Measurements from ENCODE around the gene ARMC3.

ARMC3 gene

GRCh38 chr10:22992075-22992474 lies 64.2 kb downstream of the ARMC3 start:
- no peak for DNase-seq (ENCODE audit: low spot score)

GRCh38 chr10:22992621-22993020 lies 64.8 kb downstream of the ARMC3 start:
- no peak for DNase-seq (ENCODE audit: low spot score)

GRCh38 chr10:22993314-22993713 lies 65.5 kb downstream of the ARMC3 start:
- DNase-seq (ENCODE audit: low spot score), result no peak

GRCh38 chr10:22997096-22997495 lies 69.2 kb downstream of the ARMC3 start:
- DNase-seq (ENCODE audit: low spot score), result peak; percentile 8

GRCh38 chr10:22998091-22998490 lies 70.2 kb downstream of the ARMC3 start:
- no peak for DNase-seq (ENCODE audit: low spot score)

- no peak for DNase-seq (ENCODE audit: low spot score)
Measured at GRCh38 chr10:22999942-23000341, 72.1 kb downstream of the ARMC3 start.

DNA sequence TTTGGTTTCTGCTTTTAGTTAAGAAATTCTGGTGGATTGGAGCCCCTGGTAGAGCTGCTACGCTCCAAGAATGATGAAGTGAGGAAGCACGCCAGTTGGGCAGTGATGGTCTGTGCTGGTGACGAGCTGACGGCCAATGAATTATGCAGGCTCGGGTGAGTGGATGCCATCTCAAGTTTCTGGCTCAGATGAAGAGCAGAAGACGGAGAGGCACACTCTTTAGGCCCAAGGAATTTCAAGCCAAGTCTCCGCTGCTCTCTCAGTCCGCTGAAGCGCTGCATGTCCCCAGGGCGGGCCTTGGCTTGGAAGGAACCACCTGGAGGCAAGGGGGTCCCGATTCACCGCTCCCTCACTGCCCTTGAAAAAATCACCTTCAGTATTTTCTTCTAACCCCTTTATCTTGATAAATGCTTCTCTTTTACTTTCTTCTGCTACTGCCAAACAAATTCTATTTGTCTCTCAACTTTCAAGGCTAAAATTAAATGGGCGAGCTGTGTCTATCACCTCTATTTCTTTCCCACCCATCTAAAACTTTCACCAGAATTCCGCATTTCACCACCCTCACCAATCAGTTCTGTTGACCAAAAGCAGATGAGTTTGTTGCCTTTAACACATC lies 74.2 kb downstream of the ARMC3 start:
- no peak for DNase-seq (ENCODE audit: low spot score)

- no peak for DNase-seq (ENCODE audit: low spot score)
Measured at GRCh38 chr10:23005150-23005549, 77.3 kb downstream of the ARMC3 start.

DNA sequence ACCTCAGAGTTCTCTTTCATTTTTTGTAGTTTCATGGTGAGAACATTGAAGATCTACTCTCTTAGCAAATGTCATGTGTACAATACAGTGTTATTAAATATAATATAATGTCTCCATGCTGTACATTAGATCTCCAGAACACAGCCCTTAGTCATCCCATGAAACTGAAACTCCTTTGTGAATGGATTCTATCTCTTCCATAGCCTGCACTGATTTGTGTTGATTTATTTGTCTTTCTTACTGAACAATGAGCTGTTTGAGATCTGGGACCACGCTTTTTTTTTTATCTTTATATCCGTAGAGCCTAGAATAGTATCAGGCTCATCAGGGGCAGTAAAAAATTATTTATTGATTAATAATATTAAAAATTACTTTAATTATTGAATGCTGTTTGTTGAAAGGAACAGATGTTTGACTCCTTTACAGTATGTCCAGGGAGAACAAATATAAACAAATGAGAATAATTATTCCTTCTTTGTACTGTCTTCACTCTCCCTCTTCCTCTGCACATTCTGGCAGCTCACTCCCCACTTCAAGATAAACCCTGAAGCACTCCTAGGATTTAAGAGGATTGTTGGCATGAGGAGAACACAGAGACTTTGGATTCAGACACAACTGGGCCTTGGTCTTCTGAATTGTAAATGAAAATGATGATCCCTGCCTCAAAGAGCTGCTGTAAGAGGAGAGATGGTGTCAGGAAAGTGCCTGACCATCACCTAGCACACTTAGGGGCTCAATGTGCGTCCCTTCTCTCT lies 85.9 kb downstream of the ARMC3 start:
- DNase-seq (ENCODE audit: low spot score), result no peak

DNA sequence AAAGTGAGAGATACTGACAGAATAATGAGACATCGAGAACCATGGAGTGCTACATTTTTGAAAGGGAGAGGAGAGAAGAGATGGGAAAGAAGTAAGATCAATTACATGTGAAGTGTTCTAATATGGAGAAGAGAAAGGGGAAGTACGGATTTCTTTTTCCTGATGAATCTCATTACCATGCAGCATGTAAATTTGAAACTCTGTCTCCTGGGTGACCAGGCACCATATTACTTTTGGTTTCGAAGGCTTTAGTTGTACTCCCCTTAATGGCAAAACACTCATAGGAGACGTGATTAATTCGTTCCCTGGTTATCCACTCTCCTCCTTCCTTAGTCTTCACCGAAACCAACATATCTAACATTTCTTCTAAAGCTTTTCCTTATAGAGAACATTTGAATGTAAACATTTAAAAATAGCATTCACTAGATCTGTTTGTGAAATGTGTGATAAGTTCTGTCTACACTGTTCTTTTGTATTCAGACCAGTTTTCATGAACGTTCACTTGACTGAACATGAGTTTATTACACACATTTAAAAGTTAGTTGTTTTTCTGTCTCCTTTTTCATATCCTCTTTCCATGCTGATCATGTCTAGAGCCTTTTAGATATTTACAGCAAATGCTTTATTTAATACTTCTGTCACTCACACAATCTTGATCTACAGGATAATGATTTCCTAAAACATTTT lies 87.3 kb downstream of the ARMC3 start:
- no peak for DNase-seq (ENCODE audit: low spot score)

DNA sequence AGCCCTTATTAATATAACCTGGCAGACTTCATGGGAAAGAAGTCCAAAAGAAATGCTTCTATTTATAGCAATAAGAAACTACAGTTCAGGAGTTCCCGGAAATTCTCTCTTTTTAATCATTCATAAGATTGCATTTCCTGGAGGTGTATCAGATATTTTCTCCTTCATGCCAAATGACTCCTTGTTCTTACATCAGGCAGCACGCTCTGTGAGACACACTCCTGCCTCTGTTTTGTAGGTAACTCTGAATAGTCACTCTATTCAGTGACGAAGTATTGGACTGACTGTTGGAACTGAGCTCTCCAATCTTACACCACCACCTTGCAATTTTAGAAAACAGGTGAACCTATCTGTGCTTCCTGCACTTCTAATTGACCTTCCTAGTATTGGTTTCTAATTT lies 88.8 kb downstream of the ARMC3 start:
- DNase-seq (ENCODE audit: low spot score), result no peak

- DNase-seq (ENCODE audit: low spot score), result no peak
Measured at GRCh38 chr10:23019633-23020032, 91.8 kb downstream of the ARMC3 start.

GRCh38 chr10:23021430-23021829 lies 93.6 kb downstream of the ARMC3 start:
- no peak for DNase-seq (ENCODE audit: low spot score)

GRCh38 chr10:23024002-23024401 lies 96.1 kb downstream of the ARMC3 start:
- DNase-seq (ENCODE audit: low spot score), result no peak

GRCh38 chr10:23031318-23031717 lies 103.5 kb downstream of the ARMC3 start:
- no peak for DNase-seq (ENCODE audit: low spot score)

- no peak for DNase-seq (ENCODE audit: low spot score)
Measured at GRCh38 chr10:23034790-23035189, 106.9 kb downstream of the ARMC3 start.

GRCh38 chr10:23035569-23035968 lies 107.7 kb downstream of the ARMC3 start:
- DNase-seq (ENCODE audit: low spot score), result no peak

DNA sequence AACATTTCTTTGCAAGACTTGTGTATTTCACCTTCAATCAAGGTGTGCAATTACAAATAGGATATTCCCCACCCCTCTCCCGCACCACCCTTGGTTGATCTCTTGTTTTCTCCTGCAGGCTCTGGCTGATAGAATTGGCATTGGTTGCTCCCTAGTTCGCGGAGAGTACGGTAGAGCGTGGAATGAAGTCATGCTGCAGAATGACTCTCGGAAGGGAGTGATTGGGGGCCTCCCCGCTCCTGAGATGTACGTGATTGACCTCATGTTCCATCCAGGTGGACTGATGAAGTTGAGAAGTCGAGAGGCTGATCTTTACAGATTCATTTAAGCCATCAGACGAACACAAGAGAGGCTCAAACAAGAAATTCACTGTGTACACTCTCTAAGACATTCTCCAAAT lies 109.3 kb downstream of the ARMC3 start:
- no peak for DNase-seq (ENCODE audit: low spot score)

GRCh38 chr10:23037561-23037960 lies 109.7 kb downstream of the ARMC3 start:
- DNase-seq (ENCODE audit: low spot score), result no peak

DNA sequence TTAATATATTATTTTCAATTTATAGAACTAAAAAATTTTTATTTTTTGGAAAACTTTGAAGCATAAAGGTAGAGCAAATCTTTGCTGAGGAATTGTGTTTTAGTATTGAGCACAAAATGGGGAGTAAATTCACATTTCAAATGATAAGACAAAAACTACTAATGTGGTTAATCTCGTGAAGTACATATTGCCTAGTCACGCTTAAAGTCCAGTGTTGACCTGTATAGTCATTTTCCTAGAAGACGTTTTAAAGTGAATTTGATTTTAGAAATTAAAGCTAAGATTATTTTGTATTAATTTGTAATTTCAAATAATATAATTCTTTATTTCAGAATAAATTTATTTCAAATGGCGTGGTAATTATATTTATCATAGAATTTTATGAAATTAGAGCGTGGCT lies 110.3 kb downstream of the ARMC3 start:
- no peak for DNase-seq (ENCODE audit: low spot score)

GRCh38 chr10:23040002-23040401 lies 112.1 kb downstream of the ARMC3 start:
- DNase-seq (ENCODE audit: low spot score), result no peak

DNA sequence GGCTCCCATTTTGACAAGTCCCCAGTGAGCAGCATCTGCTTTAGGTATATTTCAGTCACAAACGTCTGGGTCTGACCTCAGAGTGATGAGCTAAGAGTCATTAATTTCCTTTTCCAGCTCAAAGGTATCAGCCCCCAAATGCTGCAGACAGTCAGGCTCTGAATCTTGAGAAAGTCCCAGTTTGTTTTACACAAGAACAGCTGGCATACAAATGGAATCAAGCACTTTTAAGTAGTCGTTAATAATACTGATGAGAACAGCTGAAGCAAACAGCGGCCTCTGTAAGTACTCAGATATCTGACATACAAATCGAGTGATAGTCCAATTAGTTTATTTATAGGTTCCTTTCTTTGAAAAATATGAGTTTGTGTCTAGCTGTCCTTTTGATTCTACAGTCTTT lies 118.2 kb downstream of the ARMC3 start:
- no peak for DNase-seq (ENCODE audit: low spot score)
